ENCODE results near the gene NUDT13.
"Not testable (repeated sequence)": the region's sequence is repeated elsewhere in the genome, so short reads cannot be mapped to it uniquely, and the experiment has no call there.

NUDT13 gene

DNA sequence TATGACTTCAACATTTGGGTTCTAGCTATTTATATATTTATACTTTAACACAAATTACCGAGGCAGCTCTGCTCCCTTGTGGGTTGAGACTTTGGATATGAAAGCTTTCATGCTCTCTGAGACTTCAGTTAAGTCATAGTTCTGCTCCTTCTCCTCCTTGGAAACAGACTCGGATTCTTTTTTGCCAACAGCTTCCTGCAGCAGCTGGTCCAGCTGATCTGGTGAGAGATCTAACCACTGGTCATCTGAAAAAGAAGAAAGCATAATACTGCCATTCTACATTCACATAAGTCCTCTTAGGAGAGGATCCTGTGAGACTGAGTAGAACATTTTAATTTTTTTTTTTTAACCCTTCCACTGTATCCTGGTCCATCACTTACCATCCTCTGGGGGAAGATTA lies 29.0 kb downstream of the NUDT13 start:
- FAIRE-seq (no peak), DNase-seq (ENCODE audit: insufficient read length, low spot score) (no peak)
- TF ChIP-seq, protein P1, sequence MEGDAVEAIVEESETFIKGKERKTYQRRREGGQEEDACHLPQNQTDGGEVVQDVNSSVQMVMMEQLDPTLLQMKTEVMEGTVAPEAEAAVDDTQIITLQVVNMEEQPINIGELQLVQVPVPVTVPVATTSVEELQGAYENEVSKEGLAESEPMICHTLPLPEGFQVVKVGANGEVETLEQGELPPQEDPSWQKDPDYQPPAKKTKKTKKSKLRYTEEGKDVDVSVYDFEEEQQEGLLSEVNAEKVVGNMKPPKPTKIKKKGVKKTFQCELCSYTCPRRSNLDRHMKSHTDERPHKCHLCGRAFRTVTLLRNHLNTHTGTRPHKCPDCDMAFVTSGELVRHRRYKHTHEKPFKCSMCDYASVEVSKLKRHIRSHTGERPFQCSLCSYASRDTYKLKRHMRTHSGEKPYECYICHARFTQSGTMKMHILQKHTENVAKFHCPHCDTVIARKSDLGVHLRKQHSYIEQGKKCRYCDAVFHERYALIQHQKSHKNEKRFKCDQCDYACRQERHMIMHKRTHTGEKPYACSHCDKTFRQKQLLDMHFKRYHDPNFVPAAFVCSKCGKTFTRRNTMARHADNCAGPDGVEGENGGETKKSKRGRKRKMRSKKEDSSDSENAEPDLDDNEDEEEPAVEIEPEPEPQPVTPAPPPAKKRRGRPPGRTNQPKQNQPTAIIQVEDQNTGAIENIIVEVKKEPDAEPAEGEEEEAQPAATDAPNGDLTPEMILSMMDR (IDR thresholded peaks at IDR 0.05; ENCODE audit: insufficient read depth, missing control alignments) = no peak

DNA sequence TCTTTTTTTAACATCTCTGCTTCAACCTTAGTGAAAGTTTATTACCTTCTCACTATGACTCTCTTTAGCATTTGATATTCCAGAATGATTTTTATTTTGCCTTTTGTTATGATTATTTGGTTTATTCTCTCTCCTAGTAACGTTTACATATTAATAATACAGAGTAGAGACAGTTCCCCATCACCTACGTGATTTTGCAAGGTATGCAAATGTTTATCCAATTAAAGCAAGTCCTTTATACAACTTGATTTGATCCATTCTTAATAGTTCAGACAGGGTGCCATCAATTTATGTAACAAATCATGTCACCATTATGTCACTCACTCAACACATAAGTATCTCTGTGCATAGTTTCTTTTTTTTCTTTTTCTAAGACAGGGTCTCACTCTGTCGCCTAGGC lies 31.3 kb downstream of the NUDT13 start:
- DNase-seq (ENCODE audit: insufficient read length, low spot score) (no peak), FAIRE-seq (no peak)
- TF ChIP-seq, protein P1 (IDR thresholded peaks at IDR 0.05; ENCODE audit: insufficient read depth, missing control alignments) = no peak

- FAIRE-seq; DNase-seq (ENCODE audit: insufficient read length, low spot score): not testable (repeated sequence)
Measured at GRCh38 chr10:73150633-73151413, 40.6 kb downstream of the NUDT13 start.

DNA sequence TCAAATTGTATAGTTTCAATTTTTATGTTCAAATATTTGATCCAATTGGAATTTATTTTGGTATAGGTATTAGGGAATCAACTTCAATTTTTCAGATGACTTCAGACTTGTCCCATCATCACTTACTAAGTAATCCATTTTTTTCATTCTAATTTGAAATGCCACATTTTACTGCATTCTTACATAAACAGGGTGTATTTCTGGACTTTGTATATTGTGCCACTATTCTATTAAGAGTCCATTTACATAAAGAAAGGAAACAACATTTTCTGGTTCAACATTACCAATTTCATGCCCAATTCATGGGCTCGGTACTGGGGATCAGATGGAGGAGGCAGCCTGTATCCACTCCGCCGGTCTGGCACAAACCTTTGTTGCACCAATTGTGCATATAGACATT lies 41.8 kb downstream of the NUDT13 start:
- DNase-seq (ENCODE audit: insufficient read length, low spot score) (no peak), FAIRE-seq (no peak)
- TF ChIP-seq, protein P1 (IDR thresholded peaks at IDR 0.05; ENCODE audit: insufficient read depth, missing control alignments) = no peak

GRCh38 chr10:73156054-73156453 lies 45.8 kb downstream of the NUDT13 start:
- no peak for FAIRE-seq
- TF ChIP-seq, protein P1 (IDR thresholded peaks at IDR 0.05; ENCODE audit: insufficient read depth, missing control alignments) = no peak

GRCh38 chr10:73159038-73159648 lies 48.9 kb downstream of the NUDT13 start:
- TF ChIP-seq, protein P1 (IDR thresholded peaks at IDR 0.05; ENCODE audit: insufficient read depth, missing control alignments) = peak; percentile 69
- FAIRE-seq (no peak), DNase-seq (ENCODE audit: insufficient read length, low spot score) (no peak)

More at GRCh38 chr10:73156054-73156453, 45.8 kb downstream of the NUDT13 start:
- no peak for DNase-seq (ENCODE audit: insufficient read length, low spot score)

- no peak for DNase-seq (ENCODE audit: insufficient read length, low spot score)
- FAIRE-seq = no peak
- TF ChIP-seq, protein P1 (IDR thresholded peaks at IDR 0.05; ENCODE audit: insufficient read depth, missing control alignments) = no peak
Measured at GRCh38 chr10:73161079-73161478, 50.8 kb downstream of the NUDT13 start.

Data from D721Med (cell line).